Thyroid gland (tissue), 4 donors: ENCODE data around the gene ELOB. TPM values are rescaled to one million over a fixed set of nuclear protein-coding genes. Genes with fewer than 3 reads are reported as not detected.

Experiments
- DNase-seq, 2 donors: peaks; one replicate each; pipeline ENCODE4 v3.0.0-alpha.2; 2019
- H3K27ac ChIP-seq, 3 donors: fragments of 200-600 bp; sonication (generic); 1 replicate in 2 of 3; 2 replicates in 1 of 3; pipeline ENCODE4 v1.5.1; 2016 to 2019; ENCODE audit warnings: mild to moderate bottlenecking in 1 of 3, moderate library complexity in 1 of 3
- H3K27me3 ChIP-seq: fragments of 200-600 bp; sonication (generic); one replicate; pipeline ENCODE4 v1.5.1; 2019
- H3K36me3 ChIP-seq, 2 donors: fragments of 200-600 bp; sonication (generic); one replicate each; pipeline ENCODE4 v1.5.1; 2016 to 2019
- H3K4me1 ChIP-seq, 2 donors: fragments of 200-600 bp; sonication (generic); one replicate each; pipeline ENCODE4 v1.5.1; 2017 to 2019
- H3K4me3 ChIP-seq, 3 donors: fragments of 200-600 bp; sonication (generic); replicated peaks in 1 of 3; 1 replicate in 2 of 3; 2 replicates in 1 of 3; pipeline ENCODE4 v1.5.1; 2016; ENCODE audit warnings: mild to moderate bottlenecking in 1 of 3
- H3K9me3 ChIP-seq: fragments of 200-600 bp; sonication (generic); one replicate; pipeline ENCODE4 v1.5.1; 2017
- POLR2A ChIP-seq, 2 donors: fragments of 450-650 bp; IDR thresholded peaks; one replicate each; pipeline ENCODE4 v1.6.1; 2017; ENCODE audit warnings: antibody characterized with exemption in 2 of 2, mild to moderate bottlenecking in 2 of 2, moderate library complexity in 1 of 2
- WGBS, 2 donors: methylation state at CpG; one replicate each; pipeline ENCODE4 v1.1.5; 2017; 5-methylcytosine and 5-hydroxymethylcytosine counted together
- intact Hi-C: fragments of 100-400 bp; cut with DNase I; formaldehyde crosslinking; loops from one replicate; pipeline ENCODE4 v1.15.1; 2023
- total RNA-seq, 4 donors: library from RNA; depleted of rRNA; stranded (reverse); fragments of >200 nt; gene quantifications; one replicate each; pipeline ENCODE4 v1.2.3, GENCODE V29; 2016
- TF ChIP-seq, protein P1 (sequence below), 6 experiments: fragments of 200-600 bp in 3 of 6; fragments of 450-650 bp in 3 of 6; sonication (generic) in 3 of 6; IDR thresholded peaks; one replicate each; pipeline ENCODE4 v1.5.1; 2016 to 2019; ENCODE audit warnings: antibody characterized with exemption in 6 of 6, mild to moderate bottlenecking in 2 of 6, inconsistent platforms in 1 of 6, moderate library complexity in 1 of 6

Gene ELOB
- total RNA-seq, 4 donors from 2014 or later, result 373 to 786 (median 647) TPM

DNA sequence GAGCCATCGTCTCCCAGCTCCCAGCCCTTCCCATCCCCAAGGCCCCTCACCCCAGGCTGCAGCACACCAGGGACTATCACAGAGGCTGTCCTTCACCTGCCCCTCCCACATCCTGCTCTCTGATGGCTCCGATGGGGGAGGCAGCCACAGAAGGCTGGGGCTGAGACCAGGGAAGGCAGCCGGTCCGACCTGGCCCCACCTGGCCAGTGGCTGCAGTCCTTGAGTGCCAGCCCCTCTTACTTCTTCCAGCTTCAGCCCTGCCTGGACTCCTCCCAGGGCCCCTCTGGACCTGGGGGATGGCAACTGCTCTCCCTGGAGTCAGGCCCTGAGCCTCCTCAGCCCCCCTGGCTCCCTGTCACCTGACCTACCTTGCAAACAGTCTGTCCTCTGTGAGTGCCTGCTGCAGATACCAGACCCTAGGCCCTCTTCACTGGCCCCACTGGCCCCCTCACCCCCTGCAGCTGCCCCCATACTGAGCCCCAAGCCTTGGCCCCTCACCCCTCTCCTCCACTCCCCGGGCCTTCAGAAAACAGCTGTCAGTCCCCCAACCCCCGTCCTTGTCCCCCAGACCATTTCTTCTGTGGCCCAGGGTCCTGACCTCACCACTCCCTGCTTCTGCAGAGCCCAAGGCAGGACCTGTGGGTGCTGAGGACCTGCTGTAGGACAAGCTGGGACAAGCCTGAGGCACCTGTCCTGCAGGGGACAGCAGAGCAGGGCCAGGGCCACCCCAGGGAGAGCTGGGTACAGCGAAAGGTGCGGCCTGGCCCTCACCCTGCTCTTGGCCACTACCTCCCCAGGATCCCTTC lies 37.3 kb downstream of the ELOB start:
- Histone ChIP-seq H3K9me3 (no peaks in the 10 kb centered on the region), H3K4me1 (no peaks in the 10 kb centered on the region), H3K36me3 (no peaks in the 10 kb centered on the region), H3K4me3 (no peak overlapping the region), H3K27me3 (no peaks in the 10 kb centered on the region), H3K27ac (no peak overlapping the region)
- TF ChIP-seq, protein P1, sequence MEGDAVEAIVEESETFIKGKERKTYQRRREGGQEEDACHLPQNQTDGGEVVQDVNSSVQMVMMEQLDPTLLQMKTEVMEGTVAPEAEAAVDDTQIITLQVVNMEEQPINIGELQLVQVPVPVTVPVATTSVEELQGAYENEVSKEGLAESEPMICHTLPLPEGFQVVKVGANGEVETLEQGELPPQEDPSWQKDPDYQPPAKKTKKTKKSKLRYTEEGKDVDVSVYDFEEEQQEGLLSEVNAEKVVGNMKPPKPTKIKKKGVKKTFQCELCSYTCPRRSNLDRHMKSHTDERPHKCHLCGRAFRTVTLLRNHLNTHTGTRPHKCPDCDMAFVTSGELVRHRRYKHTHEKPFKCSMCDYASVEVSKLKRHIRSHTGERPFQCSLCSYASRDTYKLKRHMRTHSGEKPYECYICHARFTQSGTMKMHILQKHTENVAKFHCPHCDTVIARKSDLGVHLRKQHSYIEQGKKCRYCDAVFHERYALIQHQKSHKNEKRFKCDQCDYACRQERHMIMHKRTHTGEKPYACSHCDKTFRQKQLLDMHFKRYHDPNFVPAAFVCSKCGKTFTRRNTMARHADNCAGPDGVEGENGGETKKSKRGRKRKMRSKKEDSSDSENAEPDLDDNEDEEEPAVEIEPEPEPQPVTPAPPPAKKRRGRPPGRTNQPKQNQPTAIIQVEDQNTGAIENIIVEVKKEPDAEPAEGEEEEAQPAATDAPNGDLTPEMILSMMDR (IDR thresholded peaks at IDR 0.05), result no peak
- TF ChIP-seq POLR2A (IDR thresholded peaks at IDR 0.05), result no peak
- intact Hi-C loops, result no loop called here
- 47 to 58% methylated on average over 6 to 8 of the region's 8 CpGs for WGBS, 2 donors
- DNase-seq, result no peak

DNA sequence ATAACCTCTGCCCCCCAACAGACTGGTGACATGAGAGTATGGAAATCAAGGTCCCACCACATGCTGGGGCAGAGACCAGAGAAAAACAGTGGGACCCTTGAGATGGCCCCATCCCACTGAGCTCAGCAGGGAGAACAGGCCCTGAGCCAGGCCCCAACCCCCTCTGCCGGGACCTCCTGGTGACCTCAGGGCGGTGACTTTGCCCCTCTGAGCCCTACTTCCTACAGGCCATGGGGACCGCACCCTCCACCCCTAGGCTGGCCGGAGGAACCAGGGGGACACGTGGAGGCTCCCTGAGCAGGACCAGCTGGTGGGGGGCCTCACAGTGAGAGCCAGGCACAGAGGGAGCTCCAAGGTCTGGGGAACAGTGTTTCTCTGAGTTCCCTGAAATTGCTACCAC lies 38.5 kb downstream of the ELOB start:
- Histone ChIP-seq H3K9me3 (no peaks in the 10 kb centered on the region), H3K4me3 (no peak overlapping the region), H3K27ac (no peak overlapping the region), H3K4me1 (no peaks in the 10 kb centered on the region), H3K36me3 (no peaks in the 10 kb centered on the region), H3K27me3 (no peaks in the 10 kb centered on the region)
- TF ChIP-seq, protein P1 (IDR thresholded peaks at IDR 0.05), result no peak
- no peak for TF ChIP-seq POLR2A (IDR thresholded peaks at IDR 0.05)
- DNase-seq, result no peak
- WGBS, 2 donors, result 60% methylated on average over 1 of the region's 5 CpGs; no CpG with 5 or more reads in 1 of the 2 donors
- intact Hi-C loops, result no loop called here

DNA sequence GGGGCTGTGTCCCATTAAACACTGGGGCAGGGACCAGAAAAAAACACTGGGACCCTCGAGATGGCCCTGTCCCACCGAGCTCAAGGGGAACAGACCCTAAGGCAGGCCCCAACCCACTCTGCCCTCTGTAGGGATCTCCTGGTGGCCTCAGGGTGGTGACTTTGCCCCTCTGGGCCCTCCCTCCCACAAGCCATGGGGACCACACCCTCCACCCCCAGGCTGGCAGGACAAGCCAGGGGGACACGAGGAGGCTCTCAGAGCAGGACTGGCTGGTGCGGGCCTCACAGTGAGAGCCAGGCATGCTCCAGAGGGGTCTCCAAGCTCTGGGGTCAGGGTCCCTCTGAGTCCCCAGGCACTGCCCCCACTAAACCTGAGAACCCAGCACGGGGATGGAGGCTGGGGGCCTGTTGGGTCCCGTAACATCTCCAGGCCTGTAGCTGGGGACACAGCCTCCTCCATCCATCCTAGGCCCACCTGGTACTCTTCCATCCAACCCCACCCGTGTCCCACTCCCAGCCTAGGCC lies 39.1 kb downstream of the ELOB start:
- TF ChIP-seq POLR2A (IDR thresholded peaks at IDR 0.05), result no peak
- TF ChIP-seq, protein P1 (IDR thresholded peaks at IDR 0.05), result no peak
- 65 to 69% methylated on average over 5 to 7 of the region's 7 CpGs for WGBS, 2 donors
- Histone ChIP-seq H3K27me3 (no peaks in the 10 kb centered on the region), H3K4me1 (no peaks in the 10 kb centered on the region), H3K27ac (no peak overlapping the region), H3K4me3 (no peak overlapping the region), H3K9me3 (no peaks in the 10 kb centered on the region), H3K36me3 (no peaks in the 10 kb centered on the region)
- DNase-seq, result no peak
- intact Hi-C loops, result no loop called here

DNA sequence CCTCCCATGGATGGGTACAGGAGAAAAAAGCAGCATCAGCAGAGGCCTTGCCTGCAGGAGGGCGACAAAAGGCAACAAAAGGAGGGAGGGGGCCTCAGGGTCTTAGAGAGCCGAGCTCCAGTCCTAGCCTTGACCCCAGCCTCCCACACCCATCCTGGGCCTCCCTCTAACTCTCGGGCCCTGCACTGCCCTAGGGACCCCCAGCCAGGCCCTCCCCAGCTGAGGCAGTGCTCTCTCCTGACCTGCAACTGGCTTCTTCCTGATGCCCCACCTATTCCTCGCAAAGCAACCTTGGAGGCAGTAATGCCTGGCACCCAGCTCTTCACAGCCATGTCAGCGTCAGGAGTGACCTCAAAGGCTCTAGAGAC lies 39.9 kb downstream of the ELOB start:
- no peak overlapping the region for H3K27ac ChIP-seq
- TF ChIP-seq POLR2A (IDR thresholded peaks at IDR 0.05), result no peak
- TF ChIP-seq, protein P1 (IDR thresholded peaks at IDR 0.05), result no peak
- H3K36me3 ChIP-seq, result no peaks in the 10 kb centered on the region
- H3K4me3 ChIP-seq, result no peak overlapping the region
- no peak for DNase-seq
- H3K9me3 ChIP-seq, result no peaks in the 10 kb centered on the region
- 76 to 94% methylated on average over 4 to 5 of the region's 5 CpGs for WGBS, 2 donors
- H3K4me1 ChIP-seq, result peaks cover 0 to 2% of the 10 kb centered on the region in 2 donors
- intact Hi-C loops, result no loop called here
- no peaks in the 10 kb centered on the region for H3K27me3 ChIP-seq

DNA sequence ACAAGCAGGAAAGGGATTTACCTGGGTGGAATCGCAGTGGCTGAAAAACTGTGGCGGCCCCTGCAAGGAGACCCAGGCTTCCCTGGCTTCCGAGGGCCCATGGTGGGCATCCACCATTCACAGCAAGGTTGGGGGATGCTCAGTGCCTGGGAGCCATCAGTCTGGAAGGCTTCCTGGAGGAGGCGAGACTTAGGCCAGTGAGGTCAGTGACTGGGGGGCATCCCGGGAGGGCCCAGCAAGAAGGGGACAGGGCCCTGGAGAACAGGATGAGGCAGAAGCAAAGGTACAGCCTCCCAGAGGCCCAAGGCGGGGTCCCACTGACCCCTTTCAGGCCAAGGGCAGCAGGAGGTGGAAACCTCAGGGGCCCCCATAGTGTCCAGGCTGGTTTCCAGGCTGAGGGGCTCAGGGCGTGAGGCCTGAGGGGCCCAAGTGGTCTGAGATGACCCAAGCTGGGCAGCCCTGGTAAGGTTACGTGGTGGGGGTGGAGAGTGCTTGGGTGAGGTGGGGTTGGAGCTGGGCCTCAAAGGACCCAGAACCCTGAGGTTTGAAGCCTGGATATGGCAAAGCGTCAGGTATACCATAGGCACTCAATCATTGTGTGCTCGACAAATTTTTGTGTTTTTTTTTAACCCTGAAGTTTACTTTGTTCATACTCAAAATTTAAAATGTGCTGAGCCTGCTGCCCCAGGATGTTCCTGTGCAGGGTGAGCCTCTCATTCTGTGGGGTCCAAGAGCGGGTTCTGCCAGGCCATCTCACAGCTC lies 40.4 kb downstream of the ELOB start:
- TF ChIP-seq, protein P1 (IDR thresholded peaks at IDR 0.05), result no peak
- TF ChIP-seq POLR2A (IDR thresholded peaks at IDR 0.05), result no peak
- no peaks in the 10 kb centered on the region for H3K9me3 ChIP-seq
- no peaks in the 10 kb centered on the region for H3K36me3 ChIP-seq
- 92 to 93% methylated on average over 9 to 11 of the region's 11 CpGs for WGBS, 2 donors
- H3K27me3 ChIP-seq, result no peaks in the 10 kb centered on the region
- H3K4me1 ChIP-seq, result peaks cover 0 to 4% of the 10 kb centered on the region in 2 donors
- H3K27ac ChIP-seq, result no peak overlapping the region
- no peak for DNase-seq
- no peak overlapping the region for H3K4me3 ChIP-seq
- intact Hi-C loops, result no loop called here
